Ishikawa (cell line): Measurements from ENCODE around the gene MTSS2.

Source experiments
- CEBPB ChIP-seq: IDR thresholded peaks from 2 replicates; pipeline ENCODE4 v1.6.1; 2012
- CREB1 ChIP-seq: IDR thresholded peaks from 2 replicates; pipeline ENCODE4 v1.6.1; 2012; ENCODE audit warnings: low read depth
- EGR1 ChIP-seq: IDR thresholded peaks from 2 replicates; pipeline ENCODE4 v1.6.1; 2012
- EP300 ChIP-seq: IDR thresholded peaks from 2 replicates; pipeline ENCODE4 v1.6.1; 2012; ENCODE audit warnings: borderline replicate concordance
- FOXM1 ChIP-seq: IDR thresholded peaks from 2 replicates; pipeline ENCODE4 v1.6.1; 2012; ENCODE audit warnings: low read depth, borderline replicate concordance
- NFIC ChIP-seq: IDR thresholded peaks from 2 replicates; pipeline ENCODE4 v1.6.1; 2012
- RAD21 ChIP-seq: IDR thresholded peaks from 2 replicates; pipeline ENCODE4 v1.6.1; 2012; ENCODE audit warnings: low read depth
- TAF1 ChIP-seq: IDR thresholded peaks from 2 replicates; pipeline ENCODE4 v1.6.1; 2012; ENCODE audit warnings: low read depth, mild to moderate bottlenecking
- TCF12 ChIP-seq: IDR thresholded peaks from 2 replicates; pipeline ENCODE4 v1.6.1; 2012; ENCODE audit warnings: low read depth
- TEAD4 ChIP-seq: IDR thresholded peaks from 2 replicates; pipeline ENCODE4 v1.6.1; 2012
- YY1 ChIP-seq: IDR thresholded peaks from 2 replicates; pipeline ENCODE4 v1.6.1; 2012; ENCODE audit warnings: low read depth
- ZBTB7A ChIP-seq: IDR thresholded peaks from 2 replicates; pipeline ENCODE4 v1.6.1; 2012; ENCODE audit warnings: low read depth
- TF ChIP-seq, protein P1 (sequence below): IDR thresholded peaks from 2 replicates; pipeline ENCODE4 v1.6.1; 2012
- TF ChIP-seq, protein P2 (sequence below): IDR thresholded peaks from 2 replicates; pipeline ENCODE4 v1.6.1; 2012; ENCODE audit warnings: low read depth, mild to moderate bottlenecking
- TF ChIP-seq, protein P3 (sequence below): IDR thresholded peaks from 2 replicates; pipeline ENCODE4 v1.6.1; 2012

Gene MTSS2

GRCh38 chr16:70708366-70709246 lies 22.8 kb upstream of the MTSS2 start:
- TF ChIP-seq, protein P1, sequence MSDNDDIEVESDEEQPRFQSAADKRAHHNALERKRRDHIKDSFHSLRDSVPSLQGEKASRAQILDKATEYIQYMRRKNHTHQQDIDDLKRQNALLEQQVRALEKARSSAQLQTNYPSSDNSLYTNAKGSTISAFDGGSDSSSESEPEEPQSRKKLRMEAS: no peak
- TF ChIP-seq FOXM1: no peak

DNA sequence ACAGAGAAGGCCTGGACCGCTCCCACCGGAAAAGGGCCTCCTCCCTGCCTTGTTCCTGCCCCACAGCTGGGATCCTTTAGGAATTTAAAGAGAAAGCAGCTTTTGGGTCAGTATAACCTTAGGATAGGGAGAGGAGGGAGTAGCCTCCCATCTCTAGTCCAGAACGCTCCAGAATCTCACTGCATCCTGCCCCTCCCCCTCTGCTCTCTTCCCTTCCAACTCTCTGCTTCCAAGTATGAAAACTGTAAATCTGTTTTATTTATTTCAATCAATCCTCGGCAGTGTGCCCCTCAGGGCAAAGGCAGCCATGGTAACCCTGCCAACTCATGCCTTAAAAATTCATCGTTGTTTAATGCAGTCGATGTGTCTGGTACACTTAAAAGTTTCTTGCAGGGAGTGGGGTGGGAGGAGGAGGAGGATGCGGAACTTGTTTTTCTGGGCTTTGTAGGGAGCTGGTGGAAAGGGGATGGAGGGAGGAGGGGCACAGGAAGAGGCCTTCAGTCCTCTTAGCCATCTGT lies 21.2 kb upstream of the MTSS2 start:
- no peak for TF ChIP-seq YY1
- no peak for TF ChIP-seq TEAD4

DNA sequence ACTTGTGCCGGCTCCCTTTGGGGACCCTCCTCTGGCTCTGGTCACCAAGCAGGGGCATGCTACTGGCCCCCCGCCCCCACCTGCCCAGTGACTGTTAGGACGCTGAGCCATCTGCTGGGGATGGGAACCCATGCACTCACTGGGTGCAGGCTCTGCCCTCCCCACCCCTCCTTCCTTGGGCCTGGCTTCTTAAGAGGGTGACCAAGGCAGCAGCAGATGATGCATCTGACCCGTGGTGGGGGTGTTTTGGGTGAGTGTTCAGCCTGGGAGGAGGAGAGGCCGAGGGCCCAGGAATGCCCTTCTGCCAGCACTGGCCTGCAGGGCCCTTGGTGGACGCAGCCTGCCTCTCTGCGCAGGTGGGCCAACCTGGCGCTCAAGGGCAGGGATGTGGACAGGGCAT lies 19.2 kb upstream of the MTSS2 start:
- TF ChIP-seq ZBTB7A (no peak), NFIC (no peak), RAD21 (no peak), FOXM1 (no peak), YY1 (no peak), EP300 (no peak), TCF12 (no peak), EGR1 (no peak), CEBPB (no peak)
- TF ChIP-seq, protein P2, sequence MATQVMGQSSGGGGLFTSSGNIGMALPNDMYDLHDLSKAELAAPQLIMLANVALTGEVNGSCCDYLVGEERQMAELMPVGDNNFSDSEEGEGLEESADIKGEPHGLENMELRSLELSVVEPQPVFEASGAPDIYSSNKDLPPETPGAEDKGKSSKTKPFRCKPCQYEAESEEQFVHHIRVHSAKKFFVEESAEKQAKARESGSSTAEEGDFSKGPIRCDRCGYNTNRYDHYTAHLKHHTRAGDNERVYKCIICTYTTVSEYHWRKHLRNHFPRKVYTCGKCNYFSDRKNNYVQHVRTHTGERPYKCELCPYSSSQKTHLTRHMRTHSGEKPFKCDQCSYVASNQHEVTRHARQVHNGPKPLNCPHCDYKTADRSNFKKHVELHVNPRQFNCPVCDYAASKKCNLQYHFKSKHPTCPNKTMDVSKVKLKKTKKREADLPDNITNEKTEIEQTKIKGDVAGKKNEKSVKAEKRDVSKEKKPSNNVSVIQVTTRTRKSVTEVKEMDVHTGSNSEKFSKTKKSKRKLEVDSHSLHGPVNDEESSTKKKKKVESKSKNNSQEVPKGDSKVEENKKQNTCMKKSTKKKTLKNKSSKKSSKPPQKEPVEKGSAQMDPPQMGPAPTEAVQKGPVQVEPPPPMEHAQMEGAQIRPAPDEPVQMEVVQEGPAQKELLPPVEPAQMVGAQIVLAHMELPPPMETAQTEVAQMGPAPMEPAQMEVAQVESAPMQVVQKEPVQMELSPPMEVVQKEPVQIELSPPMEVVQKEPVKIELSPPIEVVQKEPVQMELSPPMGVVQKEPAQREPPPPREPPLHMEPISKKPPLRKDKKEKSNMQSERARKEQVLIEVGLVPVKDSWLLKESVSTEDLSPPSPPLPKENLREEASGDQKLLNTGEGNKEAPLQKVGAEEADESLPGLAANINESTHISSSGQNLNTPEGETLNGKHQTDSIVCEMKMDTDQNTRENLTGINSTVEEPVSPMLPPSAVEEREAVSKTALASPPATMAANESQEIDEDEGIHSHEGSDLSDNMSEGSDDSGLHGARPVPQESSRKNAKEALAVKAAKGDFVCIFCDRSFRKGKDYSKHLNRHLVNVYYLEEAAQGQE: no peak
- TF ChIP-seq, protein P1: no peak
- TF ChIP-seq, protein P3, sequence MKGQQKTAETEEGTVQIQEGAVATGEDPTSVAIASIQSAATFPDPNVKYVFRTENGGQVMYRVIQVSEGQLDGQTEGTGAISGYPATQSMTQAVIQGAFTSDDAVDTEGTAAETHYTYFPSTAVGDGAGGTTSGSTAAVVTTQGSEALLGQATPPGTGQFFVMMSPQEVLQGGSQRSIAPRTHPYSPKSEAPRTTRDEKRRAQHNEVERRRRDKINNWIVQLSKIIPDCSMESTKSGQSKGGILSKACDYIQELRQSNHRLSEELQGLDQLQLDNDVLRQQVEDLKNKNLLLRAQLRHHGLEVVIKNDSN: no peak

DNA sequence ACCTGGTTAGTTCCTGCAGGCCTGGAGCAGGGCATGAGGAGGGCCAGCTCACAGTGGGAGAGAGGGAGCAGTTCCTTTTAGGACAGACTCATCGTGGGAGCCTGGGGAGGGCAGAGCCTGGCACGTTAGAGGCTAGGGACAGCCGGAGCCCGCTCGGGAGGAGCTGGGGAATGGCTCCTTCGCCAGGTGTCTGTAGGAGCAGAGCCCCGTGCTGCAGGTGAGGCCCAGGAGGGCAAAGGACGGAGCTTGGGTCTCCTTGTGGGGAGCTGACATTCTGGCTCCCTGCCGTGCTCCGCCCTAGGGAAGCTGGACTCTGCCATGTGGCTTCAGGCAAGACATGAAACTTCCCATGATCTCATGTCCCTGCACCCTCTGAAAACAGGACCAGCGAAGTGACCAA lies 18.7 kb upstream of the MTSS2 start:
- TF ChIP-seq TEAD4 (no peak), TAF1 (no peak), EGR1 (no peak), RAD21 (no peak), EP300 (no peak), ZBTB7A (no peak), TCF12 (no peak), FOXM1 (no peak), YY1 (no peak)

DNA sequence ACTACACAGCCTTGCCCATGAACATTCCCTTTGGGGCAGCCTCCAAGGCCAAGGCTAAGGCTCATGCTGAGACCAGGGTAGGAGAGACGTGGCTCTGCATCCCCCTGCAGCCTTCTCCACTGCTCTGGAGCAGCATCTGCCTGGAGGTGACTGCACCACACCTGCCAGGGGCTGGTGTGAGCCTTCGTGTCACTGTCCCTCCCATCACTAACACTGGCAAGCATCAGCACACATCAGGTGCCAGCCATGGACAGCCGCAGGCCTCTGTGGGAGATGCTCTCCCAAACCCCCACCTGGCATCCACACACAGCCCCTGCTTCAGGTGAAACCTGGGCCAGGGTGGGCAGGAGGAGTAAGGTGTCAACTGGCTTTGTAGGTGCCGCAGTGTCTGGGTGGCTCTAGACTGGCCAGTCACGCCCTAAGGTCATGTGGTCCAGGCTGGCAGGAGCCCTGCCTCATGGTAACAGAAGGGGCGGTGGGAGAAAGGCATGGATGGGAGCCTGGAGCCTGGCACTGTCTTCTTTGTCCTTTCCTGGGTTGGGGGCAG lies 18.1 kb upstream of the MTSS2 start:
- no peak for TF ChIP-seq ZBTB7A
- TF ChIP-seq, protein P3: no peak
- TF ChIP-seq CEBPB: no peak
- TF ChIP-seq FOXM1: no peak
- no peak for TF ChIP-seq RAD21
- no peak for TF ChIP-seq EP300
- no peak for TF ChIP-seq TCF12
- TF ChIP-seq YY1: no peak
- no peak for TF ChIP-seq TEAD4
- TF ChIP-seq, protein P2: no peak
- no peak for TF ChIP-seq CREB1
- no peak for TF ChIP-seq NFIC
- TF ChIP-seq EGR1: no peak
- no peak for TF ChIP-seq TAF1
